ENCODE data around the gene S100A3.

The S100A3 gene

GRCh38 chr1:153541641-153542590 is 7.1 kb downstream of the S100A3 start:
- peaks cover 0 to 59% (median 54%) of the 10 kb centered on the region in 4 donors for H3K4me1 ChIP-seq

GRCh38 chr1:153540394-153541361 is 8.4 kb downstream of the S100A3 start, which contains the start of gene S100A5:
Gene S100A5 (minus strand): TSS chr1:153540934. CDS start chr1:153540191, 743 bp downstream.
- Histone ChIP-seq H3K9me3 (no peaks in the 10 kb centered on the region), H3K27ac (peak within 1 kb of the TSS; percentile 78 to 79), H3K4me3 (no peak within 1 kb of the TSS), H3K27me3 (no peaks in the 10 kb centered on the region), H3K36me3 (no peaks in the 10 kb centered on the region), H3K4me1 (peaks cover 0 to 53% (median 47%) of the 10 kb centered on the region in 4 donors)
- TF ChIP-seq CTCF (IDR thresholded peaks at IDR 0.05) = no peak
- peak in 1 of 2 donors; percentile 56 for DNase-seq
- intact Hi-C loops (cut with DNase I; ENCODE audit: low total_unique reads) = no loop called here

More at GRCh38 chr1:153541641-153542590, 7.1 kb downstream of the S100A3 start:
- Histone ChIP-seq H3K9me3 (no peaks in the 10 kb centered on the region), H3K36me3 (no peaks in the 10 kb centered on the region), H3K27me3 (no peaks in the 10 kb centered on the region), H3K4me3 (no peak overlapping the region), H3K27ac (peak overlapping the region; percentile 78 to 79)
- peak; percentile 18 to 61 for DNase-seq
- intact Hi-C loops (cut with DNase I; ENCODE audit: low total_unique reads) = no loop called here
- TF ChIP-seq CTCF (IDR thresholded peaks at IDR 0.05) = no peak

- no peak for TF ChIP-seq CTCF (IDR thresholded peaks at IDR 0.05)
- Histone ChIP-seq H3K36me3 (peaks cover 0 to 3% (median 2%) of the 10 kb centered on the region in 3 donors), H3K4me1 (peaks cover 0 to 46% (median 39%) of the 10 kb centered on the region in 4 donors), H3K9me3 (no peaks in the 10 kb centered on the region), H3K27ac (no peak overlapping the region), H3K4me3 (no peak overlapping the region), H3K27me3 (no peaks in the 10 kb centered on the region)
- peak in 1 of 2 donors; percentile 57 for DNase-seq
- intact Hi-C loops (cut with DNase I; ENCODE audit: low total_unique reads) = no loop called here
These were observed 9.5 kb downstream of the S100A3 start for GRCh38 chr1:153539395-153540093.

- Histone ChIP-seq H3K36me3 (peaks cover 0 to 9% (median 9%) of the 10 kb centered on the region in 3 donors), H3K9me3 (no peaks in the 10 kb centered on the region), H3K27me3 (no peaks in the 10 kb centered on the region), H3K27ac (no peak overlapping the region), H3K4me3 (no peak overlapping the region), H3K4me1 (peaks cover 0 to 46% (median 39%) of the 10 kb centered on the region in 4 donors)
- intact Hi-C loops (cut with DNase I; ENCODE audit: low total_unique reads) = no loop called here
- DNase-seq = peak in 1 of 2 donors; percentile 60
- no peak for TF ChIP-seq CTCF (IDR thresholded peaks at IDR 0.05)
These were observed 10.7 kb downstream of the S100A3 start for GRCh38 chr1:153538315-153538821.

Measured in tibial artery (tissue), 4 donors.